NB4 (cell line): Measurements from ENCODE around the gene ARVCF.

Experiments used
- DNase-seq: peaks from one replicate; pipeline ENCODE4 v3.0.0; 2010; ENCODE audit warnings: low read depth
- H3K4me3 ChIP-seq: one replicate; pipeline ENCODE4 v1.5.1; 2011; ENCODE audit warnings: mild to moderate bottlenecking, low read depth, low read length, moderate library complexity
- CTCF ChIP-seq: IDR thresholded peaks from one replicate; pipeline ENCODE4 v1.5.1; 2012; ENCODE audit warnings: low read depth, low read length
- MAX ChIP-seq: IDR thresholded peaks from 2 replicates; pipeline ENCODE4 v1.6.1; 2011; ENCODE audit warnings: low read depth, low read length
- MYC ChIP-seq: IDR thresholded peaks from 2 replicates; pipeline ENCODE4 v1.6.1; 2011; ENCODE audit warnings: low read depth, low read length
- POLR2A ChIP-seq: IDR thresholded peaks from 2 replicates; pipeline ENCODE4 v1.6.1; 2011; ENCODE audit warnings: mild to moderate bottlenecking; ENCODE audit not compliant: insufficient read length; ENCODE audit errors: extremely low read depth

The ARVCF gene

GRCh38 chr22:20009582-20010306 lies 6.9 kb downstream of the ARVCF start:
- DNase-seq = no peak
- no peak for TF ChIP-seq MYC
- no peak for TF ChIP-seq MAX
- no peak for TF ChIP-seq CTCF
- no peak for TF ChIP-seq POLR2A
- H3K4me3 ChIP-seq = no peak overlapping the region

- H3K4me3 ChIP-seq = no peak overlapping the region
- TF ChIP-seq CTCF (no peak), POLR2A (no peak), MAX (no peak), MYC (no peak)
- DNase-seq = no peak
Measured at GRCh38 chr22:20009018-20009491, 7.6 kb downstream of the ARVCF start.

GRCh38 chr22:20008221-20008995 lies 8.2 kb downstream of the ARVCF start:
- no peak for DNase-seq
- TF ChIP-seq MAX = no peak
- no peak for TF ChIP-seq POLR2A
- no peak for TF ChIP-seq CTCF
- no peak for TF ChIP-seq MYC
- no peak overlapping the region for H3K4me3 ChIP-seq

- H3K4me3 ChIP-seq = no peak overlapping the region
- DNase-seq = no peak
- TF ChIP-seq MAX = no peak
- TF ChIP-seq CTCF = no peak
- no peak for TF ChIP-seq MYC
- TF ChIP-seq POLR2A = no peak
Measured at GRCh38 chr22:20004464-20004863, 12.2 kb downstream of the ARVCF start.

- TF ChIP-seq MYC (no peak), POLR2A (no peak), MAX (no peak), CTCF (no peak)
- H3K4me3 ChIP-seq = no peak overlapping the region
- DNase-seq = no peak
Measured at GRCh38 chr22:20003304-20003703, 13.3 kb downstream of the ARVCF start.
